ENCODE results near the gene SLC28A2.
"Not testable (repeated sequence)": the region's sequence is repeated elsewhere in the genome, so short reads cannot be mapped to it uniquely, and the experiment has no call there.

Gene SLC28A2

GRCh38 chr15:45251888-45252287 is at the start of gene SLC28A2:
Gene SLC28A2 (plus strand): TSS chr15:45252234. CDS start chr15:45253216, 982 bp downstream.
- no peak for DNase-seq

- DNase-seq = no peak
These were observed 48.9 kb upstream of the SLC28A2 start for GRCh38 chr15:45203182-45203581.

- DNase-seq = peak; percentile 65
These were observed 46.8 kb upstream of the SLC28A2 start for GRCh38 chr15:45205192-45205591.

GRCh38 chr15:45212493-45212892 is 39.5 kb upstream of the SLC28A2 start:
- no peak for DNase-seq

DNA sequence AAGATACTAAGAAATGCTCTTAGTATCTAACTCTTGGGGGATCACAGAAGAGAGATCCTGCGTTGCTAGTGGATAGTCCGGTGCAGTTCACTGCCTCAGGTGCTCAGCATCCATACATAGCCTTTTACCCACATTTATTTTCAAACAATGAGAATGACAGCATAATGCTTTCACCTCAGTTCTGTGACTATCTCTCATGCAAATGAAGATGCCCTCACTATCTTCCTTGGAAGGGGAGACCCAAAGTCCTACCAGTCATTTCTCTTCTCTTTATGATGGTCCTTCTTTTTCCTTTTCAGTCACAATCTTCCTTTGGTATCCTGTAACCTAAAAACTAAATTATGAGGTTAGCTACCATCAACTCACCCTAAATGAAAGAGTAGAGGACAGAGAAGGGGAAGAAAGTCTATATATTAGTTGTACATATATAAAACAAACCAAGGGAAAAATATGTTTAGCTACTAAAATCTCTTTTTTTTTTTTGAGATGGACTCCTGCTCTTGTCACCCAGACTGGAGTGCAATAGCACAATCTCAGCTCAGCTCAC is 30.9 kb upstream of the SLC28A2 start:
- no peak for DNase-seq

DNA sequence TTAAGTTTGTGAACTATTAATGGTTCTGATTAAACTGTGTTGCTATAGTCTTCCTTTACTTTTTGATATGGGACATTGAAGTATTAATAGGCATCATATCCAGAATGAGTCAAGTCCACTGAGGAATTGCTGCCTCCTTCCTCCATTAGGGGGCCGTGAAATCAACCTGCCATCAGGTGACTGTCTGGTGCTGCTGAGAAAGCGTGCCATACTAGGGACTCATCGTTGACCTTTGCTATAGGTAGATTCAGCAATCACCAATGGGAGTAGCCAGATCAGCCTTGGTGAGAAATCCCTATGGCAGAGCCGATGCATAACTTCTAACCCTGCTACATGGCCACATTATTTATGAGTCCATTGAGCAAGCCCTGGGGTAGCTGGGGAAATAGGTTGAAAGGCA is 30.1 kb upstream of the SLC28A2 start:
- no peak for DNase-seq

DNA sequence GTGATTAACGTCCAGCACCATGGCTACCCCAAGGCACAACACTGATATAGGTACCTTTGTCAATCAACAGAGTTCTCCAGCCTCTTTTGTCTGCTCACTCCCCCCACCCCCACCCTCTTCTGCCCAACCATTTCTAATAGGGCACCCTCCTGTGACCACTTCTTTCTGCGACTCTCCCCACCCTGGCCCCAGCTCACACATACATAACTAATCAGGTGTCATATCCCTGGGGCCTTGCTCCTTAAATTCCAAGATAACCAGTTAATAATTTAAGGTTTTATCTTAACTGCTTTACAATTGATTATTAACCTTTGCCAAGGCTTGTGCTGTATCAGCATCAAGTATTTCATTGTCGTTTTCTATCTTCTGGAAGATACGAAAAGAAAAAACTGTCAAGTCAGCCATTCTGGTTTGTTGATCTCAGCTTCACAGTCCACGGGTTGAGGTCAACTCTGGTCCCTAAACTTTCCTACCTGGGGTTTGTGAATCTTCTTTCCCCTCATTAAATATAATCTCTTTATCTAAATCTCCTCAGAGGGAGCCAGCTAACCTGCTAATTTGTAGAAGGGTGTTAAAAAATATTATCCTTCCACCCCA is 27.3 kb upstream of the SLC28A2 start:
- DNase-seq = no peak

DNA sequence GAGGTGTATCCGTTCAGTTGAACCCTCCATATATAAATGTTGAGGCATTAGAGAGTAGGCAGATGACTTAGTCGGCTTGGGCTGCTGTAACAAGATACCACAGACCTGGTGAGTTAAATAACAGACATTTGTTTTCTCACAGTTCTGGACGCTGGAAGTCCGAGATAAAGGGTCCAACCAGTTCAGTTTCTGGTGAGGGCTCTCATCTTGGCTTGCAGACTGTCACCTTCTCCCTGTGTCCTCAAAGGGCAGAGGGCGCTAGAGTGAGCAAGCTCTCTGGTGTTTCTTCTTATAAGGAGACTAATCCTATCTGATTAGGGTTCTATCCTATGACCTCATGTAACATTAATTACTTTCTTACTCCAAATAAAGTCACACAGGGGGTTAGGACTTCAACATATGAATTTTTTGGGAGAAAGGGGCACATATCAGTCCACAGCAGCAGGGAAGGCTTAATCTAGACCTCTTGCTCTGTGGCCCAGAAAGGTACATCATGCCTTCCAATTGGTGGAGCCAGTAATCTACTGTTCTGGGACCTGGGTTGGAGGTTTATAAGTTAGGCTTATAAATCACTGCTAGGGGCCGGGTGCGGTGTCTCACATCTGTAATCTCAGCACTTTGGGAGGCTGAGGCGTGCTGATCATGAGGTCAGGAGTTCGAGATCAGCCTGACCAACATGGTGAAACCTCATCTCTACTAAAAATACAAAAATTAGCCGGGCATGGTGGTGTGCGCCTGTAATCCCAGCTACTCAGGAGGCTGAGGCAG is 26.3 kb upstream of the SLC28A2 start:
- no peak for DNase-seq

DNA sequence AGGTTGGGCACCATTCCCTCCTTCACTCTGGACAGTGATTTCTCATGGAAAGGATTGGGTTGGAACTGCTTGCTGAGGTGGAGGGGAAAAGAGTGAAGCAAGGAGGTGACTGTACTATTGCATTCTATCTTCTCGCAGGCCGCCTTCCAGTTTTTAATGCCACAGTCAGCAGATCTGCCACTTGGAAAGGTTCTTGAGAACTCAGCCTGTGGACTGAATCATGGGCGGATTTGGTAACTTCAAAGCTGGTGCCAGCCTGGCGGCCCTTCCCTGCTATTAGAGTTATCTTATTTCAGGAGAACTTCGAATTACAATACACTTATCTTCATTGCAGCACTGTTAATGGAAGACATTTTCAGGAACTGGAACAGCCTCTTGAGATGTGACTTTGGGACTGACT is 23.1 kb upstream of the SLC28A2 start:
- no peak for DNase-seq

DNA sequence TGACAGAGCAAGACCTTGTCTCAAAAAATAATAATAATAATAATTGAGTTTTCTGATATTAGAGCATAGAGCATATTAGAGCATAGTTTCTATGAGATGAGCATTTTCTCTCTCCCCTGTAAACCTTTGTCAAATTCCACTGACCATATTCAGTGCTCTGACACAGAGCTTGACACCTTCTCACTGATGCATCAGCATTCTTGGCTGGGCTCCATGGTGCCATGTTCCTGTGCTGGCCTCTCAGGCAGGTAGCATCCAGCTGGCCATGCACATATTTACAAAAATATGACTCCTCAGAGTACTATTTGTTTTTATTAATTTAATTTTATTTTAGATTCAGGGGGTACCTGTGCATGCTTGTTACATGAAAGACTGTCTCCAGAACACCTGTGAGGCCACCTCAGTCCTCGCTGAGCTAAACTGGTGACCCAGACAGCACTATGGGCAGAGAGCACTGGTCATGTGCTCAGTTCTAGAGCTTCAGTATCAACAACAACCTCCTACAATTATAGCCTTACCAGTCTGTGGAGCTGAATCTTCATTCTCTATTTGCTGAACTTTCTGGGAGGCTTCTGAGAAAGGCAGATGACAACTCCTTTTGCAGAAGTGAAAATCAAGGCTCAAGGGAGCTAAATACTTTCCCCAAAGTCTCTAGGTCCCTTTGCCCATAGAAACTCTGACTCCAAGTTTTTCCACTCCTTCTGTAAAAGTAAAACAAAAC is 21.6 kb upstream of the SLC28A2 start:
- no peak for DNase-seq

- DNase-seq = no peak
These were observed 20.9 kb upstream of the SLC28A2 start for GRCh38 chr15:45231132-45231531.

DNA sequence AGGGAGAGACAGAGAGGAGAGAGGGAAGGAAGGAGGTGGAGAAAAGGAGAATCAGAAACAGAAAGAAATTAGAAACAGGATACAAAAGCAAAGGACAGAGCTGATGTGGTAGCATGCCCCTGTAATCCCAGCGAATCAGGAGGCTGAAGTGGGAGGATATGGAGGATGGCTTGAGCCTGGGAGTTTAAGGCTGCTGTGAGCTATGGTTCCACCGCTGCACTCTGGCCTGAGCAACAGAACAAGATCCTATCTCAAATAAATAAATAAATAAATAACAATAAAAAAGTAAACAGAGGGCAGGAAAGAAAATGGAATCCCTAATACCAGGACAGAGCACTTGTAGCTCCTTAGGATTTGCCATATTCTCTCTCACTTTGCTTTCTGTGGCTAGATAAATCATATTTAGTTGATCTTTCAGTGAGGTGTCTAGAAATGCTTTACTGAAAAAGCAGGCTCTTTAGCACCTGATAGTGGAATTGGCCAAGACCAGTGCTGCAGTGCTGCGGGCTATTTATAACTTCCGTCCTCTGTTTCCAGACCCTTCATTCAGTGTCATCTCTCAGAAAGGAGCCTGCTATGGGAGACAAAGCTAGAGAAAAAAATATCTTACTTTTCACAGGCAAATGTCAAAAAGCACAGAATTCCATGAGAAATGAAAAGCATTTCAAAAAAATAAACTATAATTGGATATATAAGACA is 20.0 kb upstream of the SLC28A2 start:
- no peak for DNase-seq

DNA sequence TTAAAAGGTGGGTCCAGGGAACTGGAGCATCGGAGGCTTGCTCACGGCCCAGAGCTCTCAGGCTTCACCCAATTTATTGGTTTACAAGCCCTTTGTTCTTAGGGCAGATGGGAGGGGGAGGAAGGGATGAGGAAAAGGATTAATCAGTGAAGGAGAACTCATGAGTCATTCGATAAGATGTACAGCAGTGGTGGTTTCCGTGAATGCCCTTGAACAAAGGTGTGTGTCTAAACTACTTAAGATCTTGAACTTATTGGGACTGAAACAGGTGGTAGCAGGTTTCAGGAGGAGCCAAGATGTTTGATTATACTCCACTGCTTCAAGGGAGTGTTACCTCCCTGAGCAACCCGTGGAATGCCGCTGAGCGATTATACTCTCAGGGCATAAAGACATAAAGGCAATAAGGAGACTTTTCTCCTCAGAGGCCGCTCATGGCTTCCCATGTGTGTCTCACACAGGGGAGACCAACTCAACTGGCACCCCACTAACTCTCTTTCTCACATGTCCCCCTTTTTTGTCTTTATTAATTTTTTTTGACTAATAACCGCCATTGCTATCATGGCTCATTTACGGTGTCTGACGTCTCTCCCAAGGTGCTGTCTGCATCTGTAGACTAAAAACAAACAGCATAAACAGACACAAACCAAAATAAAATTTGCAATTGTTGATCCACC is 17.3 kb upstream of the SLC28A2 start:
- DNase-seq = no peak

GRCh38 chr15:45236806-45237205 is 15.2 kb upstream of the SLC28A2 start:
- DNase-seq = not testable (repeated sequence)

- DNase-seq = no peak
These were observed 9.7 kb upstream of the SLC28A2 start for GRCh38 chr15:45242289-45242688.

DNA sequence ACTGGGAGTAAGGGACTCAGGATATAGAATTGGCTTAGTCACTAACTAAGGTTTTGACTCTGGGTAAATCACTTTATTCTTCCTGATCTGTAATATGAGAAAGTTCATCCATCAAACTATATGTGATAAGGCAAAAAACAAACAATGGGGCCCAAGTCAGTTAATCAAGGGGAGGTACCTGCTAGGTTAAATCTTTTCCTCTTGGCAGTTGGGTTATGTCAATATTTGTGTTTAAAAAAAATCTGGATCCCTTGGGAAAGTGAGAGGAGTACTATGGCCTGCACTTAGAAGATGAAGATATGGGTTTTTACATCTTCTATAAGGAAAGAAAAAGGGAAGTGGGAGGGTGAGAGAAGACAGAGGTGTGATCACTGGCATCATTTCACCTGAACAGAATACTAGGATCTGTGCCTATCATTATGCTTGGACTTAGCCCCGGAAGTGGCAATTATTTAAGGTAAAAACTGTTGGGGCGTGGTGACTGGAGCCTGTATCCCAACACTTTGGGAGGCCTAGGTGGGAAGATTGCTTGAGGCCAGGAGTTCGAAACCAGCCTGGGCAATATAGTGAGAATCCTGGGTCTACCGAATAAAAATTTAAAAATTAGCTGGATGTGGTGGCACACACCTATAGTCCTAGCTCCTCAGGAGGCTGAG is 2.8 kb upstream of the SLC28A2 start:
- DNase-seq = no peak

DNA sequence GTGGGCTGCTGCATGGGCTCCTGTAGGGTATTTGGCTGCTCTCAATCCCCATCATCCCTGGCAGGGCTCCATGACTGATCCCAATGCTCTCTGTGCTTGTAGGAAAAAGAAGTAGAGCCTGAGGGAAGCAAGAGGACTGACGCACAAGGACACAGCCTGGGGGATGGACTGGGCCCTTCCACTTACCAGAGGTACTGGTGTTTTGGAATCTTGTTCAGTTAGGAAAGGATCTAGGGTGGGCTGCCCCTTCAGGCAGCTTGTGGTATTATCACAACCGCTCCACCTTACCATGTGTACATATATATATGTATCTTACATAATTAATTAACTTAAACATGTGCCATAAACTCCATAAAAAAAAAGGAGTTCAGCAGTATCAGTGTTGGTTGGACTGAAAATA is 1.3 kb downstream of the SLC28A2 start:
- no peak for DNase-seq

GRCh38 chr15:45254405-45254804 is 2.4 kb downstream of the SLC28A2 start:
- no peak for DNase-seq

GRCh38 chr15:45254824-45255223 is 2.8 kb downstream of the SLC28A2 start:
- DNase-seq = not testable (repeated sequence)

DNA sequence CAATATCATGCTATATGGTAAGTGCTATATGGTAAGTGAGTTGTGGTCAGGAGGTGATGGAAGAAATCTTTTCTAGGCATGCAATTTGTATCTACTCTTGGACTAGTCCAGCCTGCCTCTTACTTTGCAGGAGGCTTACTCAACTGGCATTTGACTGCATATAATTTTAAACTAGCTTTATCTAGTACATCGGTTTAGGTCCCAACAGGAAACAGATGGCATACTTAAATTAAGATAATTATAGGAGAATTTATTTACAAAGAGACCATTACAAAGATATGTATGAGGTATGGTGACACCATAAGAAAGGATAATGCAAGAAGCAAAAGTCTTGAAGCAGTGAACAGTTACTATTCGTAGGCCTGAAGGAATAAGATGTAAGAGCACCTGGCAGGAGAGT is 7.8 kb downstream of the SLC28A2 start:
- no peak for DNase-seq

GRCh38 chr15:45262906-45263461 is 10.9 kb downstream of the SLC28A2 start:
- no peak for DNase-seq

GRCh38 chr15:45263854-45264253 is 11.8 kb downstream of the SLC28A2 start:
- DNase-seq = no peak
